IPS DF 6.9 (cell line): Measurements from ENCODE around the gene SLIT2.

Experiments
- DNase-seq: peaks from one replicate; pipeline ENCODE4 v3.0.0-alpha.2; 2013; ENCODE audit warnings: low read depth, low spot score
- H3K27ac ChIP-seq: one replicate; pipeline ENCODE4 v1.5.1; 2013; ENCODE audit warnings: low read length, control low read depth
- H3K27me3 ChIP-seq: 2 replicates; pipeline ENCODE4 v1.6.1; 2013; ENCODE audit warnings: mild to moderate bottlenecking, low read length; ENCODE audit not compliant: control insufficient read depth, insufficient read depth
- H3K36me3 ChIP-seq: 2 replicates; pipeline ENCODE4 v1.6.1; 2013; ENCODE audit warnings: low read length; ENCODE audit not compliant: control insufficient read depth, insufficient read depth
- H3K4me1 ChIP-seq: 2 replicates; pipeline ENCODE4 v1.6.1; 2013; ENCODE audit warnings: low read length; ENCODE audit not compliant: control insufficient read depth, insufficient read depth
- H3K4me3 ChIP-seq: 2 replicates; pipeline ENCODE4 v1.5.1; 2013; ENCODE audit warnings: mild to moderate bottlenecking, low read length
- H3K9me3 ChIP-seq: 2 replicates; pipeline ENCODE4 v1.6.1; 2013; ENCODE audit warnings: low read length, inconsistent platforms; ENCODE audit not compliant: control insufficient read depth, insufficient read depth
- WGBS: extraction: QIAGEN DNeasy Blood & Tissue Kit; methylation state at CpG from one replicate; pipeline ENCODE4 v1.1.7; 2013; ENCODE audit warnings: mixed read lengths, missing lambda C conversion rate; ENCODE audit not compliant: insufficient read length, insufficient coverage; 5-methylcytosine and 5-hydroxymethylcytosine counted together

The SLIT2 gene

GRCh38 chr4:20251796-20252655 lies at the start of gene SLIT2:
Gene SLIT2 (plus strand): TSS chr4:20251905. CDS start chr4:20253816, 1,911 bp downstream.
- no CpG with 5 or more reads among the region's 85 CpGs for whole genome bisulfite sequencing

GRCh38 chr4:20203508-20203907 lies 48.2 kb upstream of the SLIT2 start:
- Histone ChIP-seq H3K27me3 (no peaks in the 10 kb centered on the region), H3K36me3 (no peaks in the 10 kb centered on the region), H3K4me1 (no peaks in the 10 kb centered on the region), H3K27ac (no peak overlapping the region), H3K4me3 (no peak overlapping the region), H3K9me3 (no peaks in the 10 kb centered on the region)
- DNase-seq, result no peak

More at GRCh38 chr4:20251796-20252655, at the start of gene SLIT2:
- Histone ChIP-seq H3K9me3 (no peaks in the 10 kb centered on the region), H3K36me3 (no peaks in the 10 kb centered on the region), H3K4me3 (peak within 1 kb of the TSS; percentile 69; the same call in 1 of the 2 replicates), H3K27me3 (peaks cover 41% of the 10 kb centered on the region), H3K27ac (no peak within 1 kb of the TSS), H3K4me1 (peaks cover 3% of the 10 kb centered on the region; the same call in 1 of the 2 replicates)
- DNase-seq, result no peak

- Histone ChIP-seq H3K27me3 (no peaks in the 10 kb centered on the region), H3K4me3 (no peak overlapping the region), H3K4me1 (no peaks in the 10 kb centered on the region; the same call in 1 of the 2 replicates), H3K27ac (no peak overlapping the region), H3K36me3 (no peaks in the 10 kb centered on the region), H3K9me3 (no peaks in the 10 kb centered on the region)
- WGBS, result no CpG with 5 or more reads among the region's 1 CpG
- no peak for DNase-seq
These were observed 34.2 kb upstream of the SLIT2 start for GRCh38 chr4:20217521-20217920.

GRCh38 chr4:20217951-20218350 lies 33.8 kb upstream of the SLIT2 start:
- H3K27ac ChIP-seq, result no peak overlapping the region
- no peaks in the 10 kb centered on the region for H3K9me3 ChIP-seq
- no peaks in the 10 kb centered on the region for H3K36me3 ChIP-seq
- no peak for DNase-seq
- H3K4me1 ChIP-seq, result no peaks in the 10 kb centered on the region
- WGBS, result no CpG with 5 or more reads among the region's 1 CpG
- no peaks in the 10 kb centered on the region for H3K27me3 ChIP-seq
- no peak overlapping the region for H3K4me3 ChIP-seq

- Histone ChIP-seq H3K27me3 (no peaks in the 10 kb centered on the region), H3K36me3 (no peaks in the 10 kb centered on the region), H3K4me3 (no peak overlapping the region), H3K4me1 (no peaks in the 10 kb centered on the region), H3K9me3 (no peaks in the 10 kb centered on the region), H3K27ac (no peak overlapping the region)
- DNase-seq, result no peak
These were observed 32.2 kb upstream of the SLIT2 start for GRCh38 chr4:20219521-20219920.

GRCh38 chr4:20237894-20238537 lies 13.7 kb upstream of the SLIT2 start:
- H3K27me3 ChIP-seq, result no peaks in the 10 kb centered on the region
- no peaks in the 10 kb centered on the region for H3K4me1 ChIP-seq
- H3K27ac ChIP-seq, result no peak overlapping the region
- H3K36me3 ChIP-seq, result no peaks in the 10 kb centered on the region
- DNase-seq, result no peak
- H3K4me3 ChIP-seq, result no peak overlapping the region
- no peaks in the 10 kb centered on the region for H3K9me3 ChIP-seq
- no CpG with 5 or more reads among the region's 3 CpGs for WGBS

- DNase-seq, result no peak
- H3K9me3 ChIP-seq, result no peaks in the 10 kb centered on the region
- no peak overlapping the region for H3K27ac ChIP-seq
- H3K4me3 ChIP-seq, result no peak overlapping the region
- H3K36me3 ChIP-seq, result no peaks in the 10 kb centered on the region
- no CpG with 5 or more reads among the region's 3 CpGs for whole genome bisulfite sequencing
- H3K27me3 ChIP-seq, result peaks cover 14% of the 10 kb centered on the region
- no peaks in the 10 kb centered on the region for H3K4me1 ChIP-seq
These were observed 3.5 kb upstream of the SLIT2 start for GRCh38 chr4:20248155-20248558.

- no peak overlapping the region for H3K4me3 ChIP-seq
- peaks cover 3% of the 10 kb centered on the region; the same call in 1 of the 2 replicates for H3K4me1 ChIP-seq
- peaks cover 26% of the 10 kb centered on the region for H3K27me3 ChIP-seq
- no peaks in the 10 kb centered on the region for H3K9me3 ChIP-seq
- H3K36me3 ChIP-seq, result no peaks in the 10 kb centered on the region
- WGBS, result no CpG with 5 or more reads among the region's 2 CpGs
- no peak for DNase-seq
- no peak overlapping the region for H3K27ac ChIP-seq
These were observed 2.4 kb upstream of the SLIT2 start for GRCh38 chr4:20249333-20249732.

- peaks cover 41% of the 10 kb centered on the region for H3K27me3 ChIP-seq
These were observed 492 bp upstream of the SLIT2 start for GRCh38 chr4:20251031-20251795.

GRCh38 chr4:20252656-20253282 lies 1.1 kb downstream of the SLIT2 start:
- H3K36me3 ChIP-seq, result no peaks in the 10 kb centered on the region
- H3K9me3 ChIP-seq, result no peaks in the 10 kb centered on the region
- WGBS, result no CpG with 5 or more reads among the region's 55 CpGs
- no peak overlapping the region for H3K27ac ChIP-seq
- no peak for DNase-seq
- peak overlapping the region; percentile 69; the same call in 1 of the 2 replicates for H3K4me3 ChIP-seq
- H3K4me1 ChIP-seq, result peaks cover 3% of the 10 kb centered on the region; the same call in 1 of the 2 replicates
- H3K27me3 ChIP-seq, result peaks cover 41% of the 10 kb centered on the region

More at GRCh38 chr4:20251031-20251795, 492 bp upstream of the SLIT2 start:
- Histone ChIP-seq H3K27ac (no peak overlapping the region), H3K36me3 (no peaks in the 10 kb centered on the region), H3K9me3 (no peaks in the 10 kb centered on the region), H3K4me3 (peak overlapping the region; percentile 69; the same call in 1 of the 2 replicates), H3K4me1 (peaks cover 3% of the 10 kb centered on the region; the same call in 1 of the 2 replicates)
- WGBS, result no CpG with 5 or more reads among the region's 35 CpGs
- no peak for DNase-seq
